ENCODE data around the gene ATP13A5.

The ATP13A5 gene

DNA sequence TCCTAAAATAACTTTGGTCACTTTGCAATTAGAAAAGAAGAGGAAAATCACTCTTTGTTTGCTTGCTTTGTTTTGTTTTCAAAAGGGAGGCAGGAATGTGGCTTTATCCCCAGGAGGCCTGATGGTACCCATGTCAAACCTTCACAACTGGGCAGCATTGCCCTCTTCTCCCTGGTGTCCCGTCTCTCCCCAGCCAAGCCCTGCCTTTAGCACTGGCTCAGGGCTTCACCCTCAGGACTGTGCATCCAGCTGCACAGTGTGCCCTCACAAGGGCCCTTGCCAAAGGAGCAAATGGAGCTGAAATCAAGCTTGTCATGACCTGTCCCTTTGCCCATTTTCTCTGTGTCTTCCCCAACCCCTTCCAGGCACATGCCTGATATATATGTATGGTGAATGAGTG is 29.1 kb upstream of the ATP13A5 start:
- H3K4me3 ChIP-seq (ENCODE audit: low read length), result no peak overlapping the region
- H3K9ac ChIP-seq (ENCODE audit: low read length), result no peak overlapping the region
- no peak overlapping the region for H3K4me2 ChIP-seq (ENCODE audit: low read length)
- no peak overlapping the region for H2AFZ ChIP-seq (ENCODE audit: low read depth, low read length)
- H3K9me3 ChIP-seq (ENCODE audit: insufficient read depth, low read length), result no peaks in the 10 kb centered on the region
- H4K20me1 ChIP-seq (ENCODE audit: insufficient read depth, low read length), result no peaks in the 10 kb centered on the region
- TF ChIP-seq, protein P1, sequence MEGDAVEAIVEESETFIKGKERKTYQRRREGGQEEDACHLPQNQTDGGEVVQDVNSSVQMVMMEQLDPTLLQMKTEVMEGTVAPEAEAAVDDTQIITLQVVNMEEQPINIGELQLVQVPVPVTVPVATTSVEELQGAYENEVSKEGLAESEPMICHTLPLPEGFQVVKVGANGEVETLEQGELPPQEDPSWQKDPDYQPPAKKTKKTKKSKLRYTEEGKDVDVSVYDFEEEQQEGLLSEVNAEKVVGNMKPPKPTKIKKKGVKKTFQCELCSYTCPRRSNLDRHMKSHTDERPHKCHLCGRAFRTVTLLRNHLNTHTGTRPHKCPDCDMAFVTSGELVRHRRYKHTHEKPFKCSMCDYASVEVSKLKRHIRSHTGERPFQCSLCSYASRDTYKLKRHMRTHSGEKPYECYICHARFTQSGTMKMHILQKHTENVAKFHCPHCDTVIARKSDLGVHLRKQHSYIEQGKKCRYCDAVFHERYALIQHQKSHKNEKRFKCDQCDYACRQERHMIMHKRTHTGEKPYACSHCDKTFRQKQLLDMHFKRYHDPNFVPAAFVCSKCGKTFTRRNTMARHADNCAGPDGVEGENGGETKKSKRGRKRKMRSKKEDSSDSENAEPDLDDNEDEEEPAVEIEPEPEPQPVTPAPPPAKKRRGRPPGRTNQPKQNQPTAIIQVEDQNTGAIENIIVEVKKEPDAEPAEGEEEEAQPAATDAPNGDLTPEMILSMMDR (IDR thresholded peaks at IDR 0.05; ENCODE audit: low read depth, low read length), result no peak
- no peak for TF ChIP-seq EZH2phosphoT487 (IDR thresholded peaks at IDR 0.05; ENCODE audit: low read depth)
- no peaks in the 10 kb centered on the region for H3K4me1 ChIP-seq (ENCODE audit: low read length)
- no peaks in the 10 kb centered on the region for H3K36me3 ChIP-seq (replicated peaks; ENCODE audit: low read depth, low read length)
- H3K27me3 ChIP-seq (ENCODE audit: low read depth, low read length), result no peaks in the 10 kb centered on the region
- no peaks in the 10 kb centered on the region for H3K79me2 ChIP-seq (ENCODE audit: low read length)
- no peak overlapping the region for H3K27ac ChIP-seq (ENCODE audit: low read length)

DNA sequence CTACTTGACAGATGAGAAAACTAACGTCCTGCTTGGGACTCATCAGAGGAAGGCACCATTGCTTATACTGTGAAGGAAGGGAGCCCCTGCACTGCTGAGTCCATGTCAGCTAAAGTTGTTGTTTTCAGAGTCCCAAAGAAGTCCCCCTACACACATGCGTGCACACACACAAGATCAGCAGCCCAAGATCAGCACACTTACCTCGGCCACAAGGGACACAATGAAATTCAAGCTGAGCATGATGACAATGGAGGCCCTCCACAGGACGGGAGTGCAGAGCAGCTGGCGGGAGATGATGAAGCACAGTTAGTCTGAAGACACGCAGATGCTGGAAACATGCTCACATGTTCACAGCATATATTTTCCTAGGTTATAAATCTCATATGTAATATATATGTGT is 28.6 kb upstream of the ATP13A5 start:
- no peak for TF ChIP-seq EZH2phosphoT487 (IDR thresholded peaks at IDR 0.05; ENCODE audit: low read depth)
- TF ChIP-seq, protein P1 (IDR thresholded peaks at IDR 0.05; ENCODE audit: low read depth, low read length), result no peak
- Histone ChIP-seq H3K9ac (ENCODE audit: low read length) (no peak overlapping the region), H3K4me1 (ENCODE audit: low read length) (no peaks in the 10 kb centered on the region), H3K27ac (ENCODE audit: low read length) (no peak overlapping the region), H3K4me2 (ENCODE audit: low read length) (no peak overlapping the region), H3K27me3 (ENCODE audit: low read depth, low read length) (no peaks in the 10 kb centered on the region), H3K36me3 (replicated peaks; ENCODE audit: low read depth, low read length) (no peaks in the 10 kb centered on the region), H3K9me3 (ENCODE audit: insufficient read depth, low read length) (no peaks in the 10 kb centered on the region), H3K79me2 (ENCODE audit: low read length) (no peaks in the 10 kb centered on the region), H2AFZ (ENCODE audit: low read depth, low read length) (no peak overlapping the region), H4K20me1 (ENCODE audit: insufficient read depth, low read length) (no peaks in the 10 kb centered on the region), H3K4me3 (ENCODE audit: low read length) (no peak overlapping the region)

DNA sequence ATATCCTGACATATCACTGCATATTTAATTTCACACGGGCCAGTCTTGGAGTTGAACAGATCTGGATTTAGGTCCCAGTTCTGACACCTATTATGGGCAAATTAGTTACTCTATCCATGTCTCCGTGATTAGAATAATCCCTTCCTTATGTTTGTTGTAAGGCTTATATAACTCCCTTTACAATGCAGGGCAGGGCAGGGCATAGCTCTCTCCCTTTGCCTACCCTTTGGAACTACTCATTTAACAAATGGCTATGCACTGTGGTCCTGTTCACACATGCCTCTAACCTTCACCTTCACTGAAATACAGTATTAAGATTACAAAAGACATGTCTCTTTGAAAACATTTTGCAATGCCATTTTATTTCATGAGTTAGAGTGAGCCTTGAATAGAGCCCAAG is 24.8 kb upstream of the ATP13A5 start:
- Histone ChIP-seq H3K4me2 (ENCODE audit: low read length) (no peak overlapping the region), H3K4me1 (ENCODE audit: low read length) (no peaks in the 10 kb centered on the region), H3K27me3 (ENCODE audit: low read depth, low read length) (no peaks in the 10 kb centered on the region), H3K27ac (ENCODE audit: low read length) (no peak overlapping the region), H3K9ac (ENCODE audit: low read length) (no peak overlapping the region), H3K9me3 (ENCODE audit: insufficient read depth, low read length) (no peaks in the 10 kb centered on the region), H2AFZ (ENCODE audit: low read depth, low read length) (no peak overlapping the region), H3K36me3 (replicated peaks; ENCODE audit: low read depth, low read length) (no peaks in the 10 kb centered on the region), H3K79me2 (ENCODE audit: low read length) (no peaks in the 10 kb centered on the region), H3K4me3 (ENCODE audit: low read length) (no peak overlapping the region), H4K20me1 (ENCODE audit: insufficient read depth, low read length) (no peaks in the 10 kb centered on the region)
- no peak for TF ChIP-seq EZH2phosphoT487 (IDR thresholded peaks at IDR 0.05; ENCODE audit: low read depth)
- TF ChIP-seq, protein P1 (IDR thresholded peaks at IDR 0.05; ENCODE audit: low read depth, low read length), result no peak

DNA sequence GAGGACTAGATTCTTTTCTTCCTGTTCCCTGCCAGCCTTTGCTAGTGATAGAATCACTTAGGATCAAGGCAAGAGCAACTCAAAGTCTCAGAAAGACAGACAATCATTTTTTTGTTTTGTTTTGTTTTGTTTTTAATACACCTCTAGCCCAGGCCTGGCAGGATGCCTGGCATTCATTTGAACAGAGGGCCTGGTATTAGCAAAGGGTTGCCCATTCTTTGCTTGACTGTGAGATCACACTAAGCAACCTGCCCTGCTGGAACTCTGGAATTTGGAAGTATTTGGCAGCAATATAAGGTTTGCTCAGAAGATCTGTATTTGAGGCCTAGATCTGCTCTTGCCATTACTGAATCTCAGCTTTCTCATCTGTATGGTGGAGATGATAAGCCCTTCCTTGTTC is 21.8 kb upstream of the ATP13A5 start:
- no peaks in the 10 kb centered on the region for H3K9me3 ChIP-seq (ENCODE audit: insufficient read depth, low read length)
- H3K36me3 ChIP-seq (replicated peaks; ENCODE audit: low read depth, low read length), result no peaks in the 10 kb centered on the region
- no peaks in the 10 kb centered on the region for H3K79me2 ChIP-seq (ENCODE audit: low read length)
- no peak overlapping the region for H3K4me3 ChIP-seq (ENCODE audit: low read length)
- TF ChIP-seq, protein P1 (IDR thresholded peaks at IDR 0.05; ENCODE audit: low read depth, low read length), result no peak
- TF ChIP-seq EZH2phosphoT487 (IDR thresholded peaks at IDR 0.05; ENCODE audit: low read depth), result no peak
- H3K27ac ChIP-seq (ENCODE audit: low read length), result no peak overlapping the region
- H3K4me2 ChIP-seq (ENCODE audit: low read length), result no peak overlapping the region
- no peak overlapping the region for H3K9ac ChIP-seq (ENCODE audit: low read length)
- no peak overlapping the region for H2AFZ ChIP-seq (ENCODE audit: low read depth, low read length)
- no peaks in the 10 kb centered on the region for H3K27me3 ChIP-seq (ENCODE audit: low read depth, low read length)
- H3K4me1 ChIP-seq (ENCODE audit: low read length), result no peaks in the 10 kb centered on the region
- H4K20me1 ChIP-seq (ENCODE audit: insufficient read depth, low read length), result no peaks in the 10 kb centered on the region
